NCI-H146 (cell line): ENCODE data around the gene MLYCD.
A peak's percentile ranks its signal among the peaks of the same experiment; 100 is the strongest.
"Not testable (repeated sequence)": the region's sequence is repeated elsewhere in the genome, so short reads cannot be mapped to it uniquely, and the experiment has no call there.

Experiments used
- DNase-seq: peaks from one replicate; lab custom pipeline; 2025; lab: John Stamatoyannopoulos, UW

The MLYCD gene

DNA sequence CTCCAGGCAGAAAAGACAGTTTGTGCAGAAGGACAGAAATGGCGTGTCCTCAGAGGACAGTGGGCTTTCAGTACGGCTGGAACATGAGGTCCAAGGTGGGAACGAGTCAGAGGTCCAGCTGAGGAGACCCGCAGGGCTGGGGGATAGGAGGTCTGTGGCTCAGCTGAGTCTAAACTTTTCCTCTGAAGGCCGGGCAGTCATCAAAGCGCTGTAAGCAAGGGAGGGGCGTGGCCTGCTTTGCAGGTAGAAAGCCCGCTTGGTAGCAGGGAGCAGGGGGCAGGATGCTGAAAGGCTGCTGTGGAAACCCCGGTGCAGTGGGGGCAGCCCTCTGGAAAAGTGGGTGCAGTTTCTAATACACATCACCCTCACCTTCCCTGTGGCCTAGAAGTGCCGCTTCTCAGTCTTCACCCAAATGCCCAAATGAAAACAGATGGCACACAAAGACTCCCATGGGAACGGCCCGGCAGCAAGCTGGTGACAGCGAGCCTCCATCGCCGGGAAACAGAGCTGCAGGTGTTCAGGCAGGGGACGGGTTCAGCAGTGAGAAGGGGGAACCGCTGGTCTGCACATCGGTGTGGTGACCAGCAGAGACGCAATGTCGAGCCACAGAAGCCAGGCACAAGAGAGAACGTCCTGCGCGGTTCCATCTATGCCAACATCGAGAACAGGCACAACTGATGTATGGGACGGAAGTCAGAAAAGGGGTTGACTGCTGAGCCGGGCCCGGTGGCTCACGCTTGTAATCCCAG lies 41.9 kb downstream of the MLYCD start:
- peak; percentile 45 for DNase-seq

DNA sequence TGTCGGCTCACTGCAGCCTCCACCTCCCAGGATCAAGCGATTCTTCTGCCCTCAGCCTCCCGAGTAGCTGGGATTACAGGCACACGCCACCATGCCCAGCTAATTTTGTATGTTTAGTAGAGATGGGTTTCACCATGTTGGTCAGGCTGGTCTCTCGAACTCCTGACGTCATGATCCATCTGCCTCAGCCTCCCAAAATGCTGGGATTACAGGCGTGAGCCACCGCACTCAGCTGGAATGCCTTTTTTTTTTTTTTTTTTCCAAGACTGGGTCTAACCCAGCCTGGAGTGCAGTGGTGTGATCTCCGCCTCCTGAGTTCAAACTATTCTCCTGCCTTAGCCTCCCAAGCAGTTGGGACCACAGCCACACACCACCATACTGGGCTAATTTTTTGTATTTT lies 42.6 kb downstream of the MLYCD start:
- not testable (repeated sequence) for DNase-seq

DNA sequence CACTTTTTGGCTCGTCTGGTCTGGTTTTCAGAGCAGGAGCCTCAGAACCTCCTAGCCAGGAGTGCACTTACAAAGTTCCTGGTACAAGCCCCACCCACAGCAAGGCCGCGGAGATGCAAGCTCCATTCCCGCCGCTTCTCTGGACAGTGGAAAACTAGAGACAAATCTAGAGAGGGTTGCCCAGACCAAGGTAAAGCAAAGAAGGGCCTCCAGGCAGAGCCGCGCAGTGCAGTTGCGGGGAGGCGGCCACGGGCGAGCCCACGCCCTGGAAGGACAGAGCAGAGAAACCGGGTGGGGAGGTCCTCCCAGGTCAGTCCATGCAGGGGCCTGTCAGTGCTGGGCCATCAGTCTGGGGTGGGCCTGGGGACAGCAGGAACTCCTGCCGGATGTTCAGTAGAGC lies 43.2 kb downstream of the MLYCD start:
- DNase-seq: no peak

DNA sequence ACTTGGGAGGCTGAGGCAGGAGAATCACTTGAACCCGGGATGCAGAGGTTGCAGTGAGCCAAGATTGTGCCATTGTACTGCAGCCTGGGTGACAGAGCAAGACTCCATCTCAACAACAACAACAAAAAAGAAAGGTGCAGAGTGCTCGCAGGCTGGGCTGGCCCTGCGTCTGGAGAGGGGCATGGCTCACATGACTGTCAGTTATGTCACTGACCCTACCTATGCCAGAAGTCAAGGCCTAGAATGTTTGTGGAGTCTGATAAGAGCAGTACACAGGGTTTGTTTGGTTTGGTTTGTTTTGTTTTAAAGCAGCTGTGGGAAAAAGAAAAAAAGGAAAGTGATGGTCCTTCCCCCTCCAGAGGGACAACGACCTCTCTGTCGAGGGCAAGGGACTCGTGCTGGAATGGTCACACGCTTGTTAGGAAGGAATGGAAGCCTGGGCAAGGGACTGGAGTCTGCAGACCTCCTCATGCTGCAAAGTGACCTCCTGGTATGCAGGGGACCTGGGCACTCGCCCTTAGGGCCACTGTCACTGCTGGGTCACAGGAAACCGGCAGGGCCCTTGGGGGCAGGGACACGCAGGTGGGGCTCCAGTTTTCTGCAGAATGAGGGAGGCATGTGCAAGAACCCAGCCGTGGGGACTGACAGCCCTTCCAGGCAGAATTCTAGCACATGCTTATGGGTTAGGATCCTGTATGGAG lies 44.0 kb downstream of the MLYCD start:
- no peak for DNase-seq

DNA sequence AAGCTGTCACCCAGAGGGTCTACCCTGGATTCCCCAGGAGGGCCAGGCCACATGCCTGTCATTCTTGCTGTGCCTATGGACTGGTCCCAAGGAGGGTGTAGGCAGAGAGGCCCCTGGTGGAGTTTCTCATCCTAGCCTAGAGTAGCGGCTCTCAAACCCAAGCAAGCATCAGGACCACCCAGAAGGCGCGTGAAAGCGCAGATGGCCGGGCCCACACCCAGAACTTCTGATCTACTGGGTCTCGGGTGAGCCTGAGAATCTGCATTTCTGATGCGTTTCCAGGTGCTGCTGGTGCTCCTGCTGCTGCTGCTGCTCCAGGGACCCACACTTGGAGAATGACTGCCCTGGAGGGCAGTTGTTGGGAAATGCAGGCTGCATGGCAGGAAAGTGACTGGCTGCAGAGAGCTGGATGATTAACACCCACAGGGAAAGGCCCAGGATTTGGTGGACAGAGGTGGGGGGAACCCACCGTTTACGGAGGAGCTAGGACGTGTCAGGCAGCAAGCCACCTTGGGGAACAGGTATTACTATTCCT lies 44.7 kb downstream of the MLYCD start:
- DNase-seq: no peak

DNA sequence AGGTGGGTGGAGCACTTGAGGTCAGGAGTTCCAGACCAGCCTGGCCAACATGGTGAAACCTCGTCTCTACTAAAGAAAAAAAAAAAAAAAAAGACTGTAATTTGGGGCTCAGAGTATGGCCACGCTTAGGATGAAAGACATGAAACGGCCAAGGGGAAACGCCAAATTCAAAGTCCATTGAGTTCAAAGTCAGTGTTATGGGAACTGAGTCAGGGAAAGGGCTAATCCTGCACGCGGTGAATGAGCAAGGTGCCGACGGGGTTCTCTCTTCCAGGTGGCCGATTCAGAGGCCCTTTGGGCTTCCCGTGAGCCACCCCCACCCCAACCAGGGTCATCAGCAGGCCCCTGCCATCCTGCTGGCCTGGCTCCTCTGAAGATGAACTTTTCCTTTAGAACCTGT lies 46.7 kb downstream of the MLYCD start:
- DNase-seq: no peak

DNA sequence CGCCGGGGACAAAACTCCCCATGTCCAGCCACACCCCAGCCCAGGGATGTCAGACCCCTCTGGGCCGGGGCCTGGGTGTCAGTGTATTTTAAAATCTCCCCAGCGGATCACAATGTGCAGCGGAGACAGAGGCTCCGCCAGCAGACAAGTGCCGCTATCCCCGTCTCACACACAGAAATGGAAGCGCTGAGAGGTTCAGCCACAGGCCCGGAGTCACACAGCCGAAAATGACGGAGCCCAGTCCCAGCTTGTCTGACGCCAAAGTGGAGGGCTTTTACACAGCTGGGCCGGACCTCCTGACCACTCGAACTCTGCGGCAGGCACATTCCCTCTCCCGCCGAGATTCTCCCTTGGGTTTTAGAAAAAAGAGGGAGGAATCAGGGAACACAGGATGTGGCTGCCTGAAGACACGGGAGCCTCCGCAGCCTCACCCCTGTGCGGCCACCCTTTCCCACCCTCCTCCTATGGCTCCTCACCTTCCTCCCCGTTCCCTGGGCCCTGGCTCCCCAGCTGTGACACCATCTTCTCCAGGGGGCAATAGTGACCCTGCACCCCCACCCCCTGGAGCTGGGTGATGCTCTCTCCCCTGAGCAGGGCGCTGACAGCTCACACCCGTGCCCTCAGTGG lies 47.4 kb downstream of the MLYCD start:
- no peak for DNase-seq

DNA sequence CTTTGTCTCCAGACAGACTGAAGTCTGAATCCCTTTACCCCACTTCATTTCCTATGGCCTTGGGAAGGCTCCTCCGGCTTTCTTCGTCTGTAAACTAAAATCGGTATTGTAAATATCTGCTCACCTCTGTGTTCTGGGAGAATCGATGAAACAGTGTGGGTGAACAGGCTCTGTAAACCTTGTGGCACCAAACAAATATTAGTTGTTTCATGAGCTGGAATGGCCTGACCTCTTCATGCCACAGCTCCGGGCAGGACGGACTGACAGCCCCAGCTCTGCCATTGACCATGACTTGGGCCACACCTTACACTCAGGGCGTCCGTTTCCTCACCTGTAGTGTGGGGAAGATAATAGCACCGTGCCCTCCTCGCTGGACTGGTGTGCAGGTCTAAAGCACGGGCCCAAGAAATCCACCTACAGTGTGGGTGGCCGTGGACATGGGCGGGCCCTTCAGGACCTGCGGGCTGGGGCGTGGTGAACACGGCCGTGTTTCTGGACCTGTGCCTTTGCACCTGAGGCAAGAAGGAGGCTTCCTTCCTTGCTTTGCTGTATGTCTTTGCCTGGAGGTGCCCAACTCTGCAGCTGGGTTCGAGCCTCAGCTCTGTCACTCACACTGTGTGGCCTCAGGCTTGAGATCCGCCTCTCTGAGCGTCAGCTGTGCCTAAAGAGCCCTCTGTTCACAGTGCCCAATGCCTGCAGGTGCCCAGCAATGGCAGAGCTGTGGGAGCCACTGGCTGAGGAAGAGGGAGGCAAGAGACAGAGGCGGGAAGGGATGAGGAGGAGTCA lies 48.1 kb downstream of the MLYCD start:
- no peak for DNase-seq

DNA sequence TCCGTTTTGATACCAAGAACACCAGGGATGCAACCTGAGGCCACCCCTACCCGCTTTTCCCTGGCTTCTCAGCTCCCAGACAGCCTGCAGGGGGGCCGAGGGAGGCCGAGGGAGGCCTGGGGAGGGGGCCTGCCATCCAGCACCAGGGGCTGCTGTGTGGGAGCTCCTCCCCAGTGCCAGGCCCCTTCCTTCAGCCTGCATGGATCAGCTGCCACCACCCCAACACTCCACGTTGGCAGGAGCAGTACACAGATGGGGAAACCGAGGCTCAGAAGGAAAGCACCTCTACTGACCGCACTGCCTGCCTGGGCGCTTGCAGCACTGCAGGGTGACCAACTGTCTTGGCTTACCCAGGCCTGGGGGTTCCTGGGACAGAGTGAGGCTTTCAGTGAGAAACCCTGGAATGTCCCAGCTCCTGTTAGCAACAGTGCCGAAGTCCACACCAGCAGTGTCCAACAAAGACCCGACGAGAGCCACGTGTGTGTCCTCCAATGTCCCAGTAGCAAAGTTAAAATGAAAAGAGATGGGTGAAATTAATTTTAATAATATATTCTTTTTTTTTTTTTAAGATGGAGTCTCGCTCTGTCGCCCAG lies 48.8 kb downstream of the MLYCD start:
- no peak for DNase-seq

DNA sequence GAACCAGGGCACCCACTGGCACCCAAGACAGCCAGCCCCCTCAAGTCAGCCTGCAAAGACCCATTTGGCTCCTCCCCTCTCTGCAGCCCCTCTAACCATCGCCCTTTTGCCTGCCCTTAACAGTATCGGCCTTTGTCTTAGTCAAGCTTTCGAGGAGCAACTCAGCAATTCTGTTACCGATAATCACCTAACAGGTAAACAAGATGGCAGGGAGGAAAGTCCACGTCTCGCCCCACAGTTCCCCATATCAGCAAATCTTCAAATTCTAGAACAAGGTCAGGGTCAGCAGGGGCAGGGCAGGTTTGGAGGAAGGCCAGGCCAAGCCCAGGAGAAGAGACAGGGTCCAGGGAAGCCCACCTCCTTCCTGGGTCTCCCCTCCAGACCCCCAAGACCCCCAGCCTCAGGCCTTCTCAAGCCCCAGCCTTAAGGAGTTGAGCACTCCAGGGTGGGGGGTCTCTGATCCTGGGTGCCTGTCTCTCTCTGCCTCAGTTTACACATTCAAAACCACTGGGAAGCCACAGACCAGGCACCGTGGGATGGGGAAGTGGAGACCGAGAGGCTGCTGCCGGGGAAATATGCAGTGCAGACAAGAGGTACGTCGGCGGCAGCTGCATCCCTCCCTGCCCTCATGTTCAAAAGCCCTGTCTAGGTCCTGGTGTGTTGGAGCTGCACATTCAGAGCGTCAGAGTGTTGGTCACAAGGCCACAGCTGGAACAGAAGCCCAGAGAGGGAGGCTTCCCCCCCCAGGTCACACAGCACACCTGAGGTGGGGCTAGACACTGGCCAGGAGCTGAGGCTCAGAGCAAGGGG lies 50.2 kb downstream of the MLYCD start:
- no peak for DNase-seq

DNA sequence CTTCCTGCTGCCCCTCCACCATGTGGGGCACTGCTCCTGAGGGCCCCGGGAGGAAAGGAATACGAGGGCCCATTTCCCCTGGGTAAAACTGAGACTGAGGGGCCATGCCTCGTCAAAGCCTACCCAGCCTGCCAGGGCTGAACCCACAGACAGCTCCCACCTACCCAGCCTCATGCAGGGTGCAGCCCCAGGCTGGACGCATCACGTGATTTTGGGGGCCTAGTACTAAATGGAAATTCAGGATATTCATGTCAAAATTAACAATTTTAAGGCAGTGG lies 50.7 kb downstream of the MLYCD start:
- no peak for DNase-seq

DNA sequence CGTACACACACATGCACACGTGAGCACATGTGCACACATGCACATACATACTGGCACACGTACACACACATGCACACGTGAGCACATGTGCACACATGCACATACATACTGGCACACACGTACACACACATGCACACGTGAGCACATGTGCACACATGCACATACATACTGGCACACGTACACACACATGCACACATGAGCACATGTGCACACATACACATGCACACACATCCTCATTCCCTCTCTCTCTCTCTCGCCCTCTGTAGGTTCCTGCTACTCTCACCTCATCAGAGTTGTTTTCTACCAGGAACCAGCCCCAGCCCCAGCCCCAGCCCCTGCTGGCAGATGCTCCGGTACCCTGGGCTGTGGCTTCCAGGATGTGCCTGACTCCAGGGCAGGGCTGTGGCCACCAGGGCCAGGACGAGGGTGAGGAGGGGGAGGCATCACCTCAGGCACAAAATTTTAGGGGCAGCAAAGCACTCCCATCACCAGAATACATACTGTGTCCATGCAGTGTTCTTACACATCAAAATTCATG lies 52.0 kb downstream of the MLYCD start:
- DNase-seq: not testable (repeated sequence)

DNA sequence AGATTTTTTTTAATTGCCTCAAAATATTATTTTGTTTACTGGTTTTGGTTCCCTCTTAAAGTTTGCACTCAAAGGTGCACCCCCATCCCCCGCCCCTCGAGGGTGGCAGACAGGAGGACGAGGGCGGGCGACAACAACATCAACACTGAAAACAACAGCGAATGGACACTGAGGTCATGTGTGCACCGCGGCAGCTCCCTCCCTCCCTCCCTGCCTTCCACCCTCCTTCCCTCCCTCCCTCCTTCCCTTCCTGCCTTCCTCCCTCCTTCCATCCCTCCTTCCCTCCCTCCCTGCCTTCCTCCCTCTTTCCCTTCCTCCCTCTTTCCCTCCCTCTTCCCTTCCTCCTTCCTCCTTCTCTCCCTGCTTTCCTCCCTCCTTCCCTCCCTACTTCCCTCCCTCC lies 52.6 kb downstream of the MLYCD start:
- no peak for DNase-seq

DNA sequence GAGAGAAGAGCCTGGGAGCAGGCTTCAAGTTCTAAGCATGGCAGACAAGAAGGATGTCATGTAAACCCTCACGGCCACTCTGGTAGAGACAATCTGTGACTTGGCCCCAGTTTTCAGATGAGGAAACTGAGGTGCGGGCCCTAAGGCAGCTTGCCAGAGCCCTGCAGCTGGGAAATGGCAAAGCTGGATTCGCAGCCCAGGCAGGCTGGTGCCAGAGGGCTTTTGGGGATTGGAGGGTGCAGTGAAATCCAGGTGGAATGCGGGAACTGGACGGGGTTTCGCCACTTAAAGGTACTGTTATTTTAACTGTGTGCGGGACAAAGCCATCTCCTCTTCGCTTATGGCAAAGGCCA lies 53.6 kb downstream of the MLYCD start:
- DNase-seq: no peak

DNA sequence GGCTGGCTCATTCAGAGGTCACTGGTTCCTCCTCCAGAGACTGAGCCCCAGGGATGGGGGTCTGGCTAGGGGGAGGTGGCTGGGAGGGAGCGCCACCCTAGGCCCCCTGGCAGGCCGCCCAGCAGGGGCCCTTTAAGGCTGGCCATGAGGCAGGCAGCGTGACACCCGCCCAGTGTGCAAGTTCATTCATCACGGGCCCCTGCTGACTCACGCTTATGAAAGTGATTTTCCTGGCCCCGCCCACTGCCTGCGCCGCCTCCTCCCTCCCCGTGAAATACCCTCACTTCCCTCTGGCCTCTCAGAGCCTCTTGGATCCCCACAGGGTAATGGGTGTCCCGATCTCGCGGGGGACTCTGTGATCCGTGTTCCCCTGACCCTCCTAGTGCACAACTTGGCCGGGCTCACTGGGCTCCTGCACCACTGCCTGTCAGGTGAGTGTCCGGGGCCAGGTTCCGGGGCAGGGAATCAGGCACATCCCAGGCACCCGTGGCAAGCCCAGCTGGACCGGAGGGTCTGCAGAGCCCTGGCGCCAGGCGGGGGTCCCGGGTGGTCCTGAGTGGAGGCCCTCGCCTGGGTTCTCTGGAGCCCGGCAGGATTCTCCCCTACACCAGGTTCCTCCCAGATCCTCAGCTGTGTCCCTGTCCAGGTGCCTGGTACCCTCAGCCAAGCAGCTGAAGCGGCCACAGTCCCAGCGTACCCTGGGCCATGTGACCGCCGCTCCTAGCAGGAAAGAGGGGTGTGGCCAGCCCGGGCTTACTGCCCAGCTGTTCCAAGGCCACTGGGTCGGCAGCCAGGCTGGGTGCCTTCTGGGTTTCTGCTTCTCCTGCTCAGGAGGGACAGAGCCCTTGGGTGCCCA lies 54.3 kb downstream of the MLYCD start, which contains the start of gene OSGIN1:
Gene OSGIN1, plus strand, starts transcription at position 301 of the 856 bp plus-strand sequence. CDS start 4,432 bp downstream, outside the sequence.
- DNase-seq: peak; percentile 78

DNA sequence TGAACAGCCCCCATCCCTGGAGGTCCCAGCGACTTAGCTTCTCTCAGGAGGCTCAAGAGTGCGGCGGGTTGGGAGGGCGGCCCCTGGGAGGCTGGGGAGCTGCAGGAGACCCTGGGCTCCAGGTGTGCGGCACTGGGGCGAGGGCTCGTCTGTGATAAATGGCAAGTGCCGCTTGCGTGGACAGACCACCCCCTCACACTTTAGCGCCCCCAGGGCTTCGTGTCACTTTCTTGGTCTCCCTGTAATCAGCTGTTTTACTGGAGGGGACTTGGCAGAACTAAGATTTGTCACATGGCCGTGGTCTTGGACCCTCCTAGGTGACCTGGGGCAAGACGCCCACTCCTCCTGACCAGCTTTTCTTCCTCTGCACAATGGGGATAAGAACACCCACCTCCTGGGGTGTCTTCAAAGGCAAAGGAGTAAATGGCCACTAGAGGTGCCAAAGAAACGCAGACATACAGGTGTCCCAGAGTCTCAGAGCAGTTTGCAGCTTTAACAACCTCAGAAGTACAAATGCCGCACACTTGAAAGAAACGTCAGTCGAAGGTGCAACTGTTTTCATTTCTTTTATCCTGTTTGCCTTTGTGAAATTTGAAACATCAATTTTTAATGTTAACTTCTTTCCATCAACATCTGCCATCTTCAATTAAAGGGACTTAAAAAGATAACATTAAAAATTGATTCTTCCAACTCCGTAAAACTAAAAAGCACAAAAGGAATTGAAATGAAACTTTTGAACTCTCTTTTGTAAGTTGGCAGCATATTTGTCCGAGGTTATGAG lies 55.1 kb downstream of the MLYCD start:
- DNase-seq: peak; percentile 24

DNA sequence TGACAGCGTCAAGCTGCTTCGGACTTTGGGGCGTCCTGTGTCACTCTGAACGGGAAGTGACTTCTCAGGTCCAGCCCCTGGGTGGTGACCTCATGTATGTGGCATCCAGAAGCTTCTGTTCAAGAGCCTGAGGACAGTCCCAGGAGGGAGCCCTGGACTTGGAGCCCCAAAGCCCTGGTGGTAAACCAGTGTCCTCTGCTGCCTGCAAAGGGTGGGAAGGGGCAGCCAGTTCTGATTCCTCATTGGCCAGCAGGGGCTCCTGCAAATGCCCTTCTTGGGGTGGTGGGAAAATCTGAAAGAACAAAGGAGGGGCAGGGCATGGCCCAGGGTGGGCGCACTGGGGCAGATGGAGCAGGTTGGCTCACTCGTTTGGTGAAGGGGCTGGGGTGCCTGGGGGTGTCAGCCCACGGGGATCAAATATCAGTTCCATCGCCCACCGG lies 55.7 kb downstream of the MLYCD start:
- no peak for DNase-seq

DNA sequence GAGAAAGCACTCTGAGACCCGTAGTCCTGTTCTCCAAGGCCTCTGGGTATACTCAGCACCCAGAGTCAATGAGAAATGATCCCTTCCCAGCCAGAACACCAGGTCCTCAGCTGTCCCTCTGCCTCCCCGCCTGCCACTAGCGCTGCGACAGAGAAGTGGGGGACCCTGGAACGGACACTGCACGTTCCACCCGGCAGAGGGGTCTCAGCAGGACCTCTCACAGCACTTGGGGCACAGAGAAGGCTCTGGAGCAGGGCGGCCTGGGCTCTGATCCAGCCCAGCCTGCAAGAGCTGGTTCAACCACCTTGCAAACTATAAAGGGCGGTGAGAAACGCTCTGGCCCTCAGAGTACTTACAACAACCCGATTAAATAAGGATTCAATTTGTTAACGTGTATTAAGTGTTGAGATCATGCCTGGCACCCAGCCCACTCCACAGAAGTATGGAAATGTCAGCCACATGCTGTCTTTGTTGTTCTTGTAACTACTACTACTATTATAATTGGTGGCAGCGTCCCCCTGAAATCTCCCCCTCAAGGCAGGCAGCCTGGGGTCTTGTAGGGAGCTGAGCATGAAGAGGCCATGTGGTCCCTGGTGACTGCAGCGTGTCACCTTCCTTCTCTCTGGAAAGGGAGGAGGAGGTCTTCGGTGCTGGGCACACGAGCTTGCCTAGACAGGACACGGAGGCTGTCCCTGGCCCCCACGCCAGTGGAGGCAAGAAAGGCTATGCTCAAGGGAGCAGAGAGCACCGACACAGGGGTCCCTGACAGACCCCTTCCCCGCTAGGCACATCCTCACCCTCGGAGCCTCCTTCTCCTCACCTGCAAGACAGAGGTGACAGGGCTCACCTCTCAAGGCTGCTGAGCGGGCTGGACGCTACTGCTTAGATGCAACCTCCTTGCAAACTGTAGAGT lies 56.6 kb downstream of the MLYCD start:
- DNase-seq: no peak
